Activated CD8-positive, alpha-beta memory T cell treated with anti-CD3 and anti-CD28 coated beads for 4 hours (primary cell): ENCODE measurements around the gene MYRFL.

ENCODE experiments used
- DNase-seq, 2 donors: peaks; one replicate each; pipeline ENCODE4 v3.0.0-alpha.2; 2020; ENCODE audit warnings: low read depth in 2 of 2

Gene MYRFL

GRCh38 chr12:69932676-69933552 lies 107.9 kb downstream of the MYRFL start:
- no peak for DNase-seq

GRCh38 chr12:69934011-69934410 lies 109.0 kb downstream of the MYRFL start:
- no peak for DNase-seq

GRCh38 chr12:69935651-69936100 lies 110.6 kb downstream of the MYRFL start:
- no peak for DNase-seq

GRCh38 chr12:69936214-69936731 lies 111.2 kb downstream of the MYRFL start:
- no peak for DNase-seq

GRCh38 chr12:69936766-69937165 lies 111.7 kb downstream of the MYRFL start:
- DNase-seq = no peak

- no peak for DNase-seq
Observed at GRCh38 chr12:69947123-69947522, 122.1 kb downstream of the MYRFL start.

- no peak for DNase-seq
Observed at GRCh38 chr12:69947897-69948296, 122.9 kb downstream of the MYRFL start.

GRCh38 chr12:69948851-69949250 lies 123.8 kb downstream of the MYRFL start:
- no peak for DNase-seq

GRCh38 chr12:69949311-69950002 lies 124.4 kb downstream of the MYRFL start:
- DNase-seq = no peak

GRCh38 chr12:69951108-69951507 lies 126.1 kb downstream of the MYRFL start:
- no peak for DNase-seq

GRCh38 chr12:69952890-69953289 lies 127.9 kb downstream of the MYRFL start:
- DNase-seq = no peak

GRCh38 chr12:69961246-69961645 lies 136.2 kb downstream of the MYRFL start:
- no peak for DNase-seq

- no peak for DNase-seq
Observed at GRCh38 chr12:69966409-69966808, 141.4 kb downstream of the MYRFL start.

- DNase-seq = no peak
Observed at GRCh38 chr12:69966839-69967238, 141.8 kb downstream of the MYRFL start.

- no peak for DNase-seq
Observed at GRCh38 chr12:69969011-69969410, 144.0 kb downstream of the MYRFL start.

GRCh38 chr12:69972136-69972535 lies 147.1 kb downstream of the MYRFL start:
- DNase-seq = no peak

- no peak for DNase-seq
Observed at GRCh38 chr12:69978020-69978419, 153.0 kb downstream of the MYRFL start.

- no peak for DNase-seq
Observed at GRCh38 chr12:69981881-69982475, 157.0 kb downstream of the MYRFL start.

GRCh38 chr12:69984241-69984640 lies 159.2 kb downstream of the MYRFL start:
- DNase-seq = no peak

- no peak for DNase-seq
Observed at GRCh38 chr12:69985656-69986055, 160.6 kb downstream of the MYRFL start.

- DNase-seq = no peak
Observed at GRCh38 chr12:69986114-69986513, 161.1 kb downstream of the MYRFL start.

GRCh38 chr12:69987579-69988091 lies 162.6 kb downstream of the MYRFL start:
- no peak for DNase-seq
